Common myeloid progenitor, CD34-positive (primary cell): ENCODE data around the gene PRSS2.
"Not testable (repeated sequence)": the region's sequence is repeated elsewhere in the genome, so short reads cannot be mapped to it uniquely, and the experiment has no call there.

Experiments
- CTCF ChIA-PET: fragments of 350-600 bp; sonication (Branson Sonifier 250); formaldehyde crosslinking; loops from one replicate; lab custom pipeline; 2021; ENCODE audit warnings: antibody characterized with exemption; lab: Charles Lee
- POLR2A ChIA-PET: fragments of 350-600 bp; sonication (Branson Sonifier 250); formaldehyde crosslinking; loops from one replicate; lab custom pipeline; 2021; ENCODE audit warnings: antibody characterized with exemption; lab: Charles Lee
- DNase-seq, 3 donors: peaks; one replicate each; pipeline versions ENCODE4 v3.0.0 to v3.0.0-alpha.2; 2013
- H3K27ac ChIP-seq, 2 experiments: 1 replicate in 1 of 2; 2 replicates in 1 of 2; pipeline ENCODE4 v1.7.0; 2013; ENCODE audit warnings: inconsistent platforms in 2 of 2, low read length in 2 of 2, mild to moderate bottlenecking in 2 of 2, low read depth in 1 of 2, moderate library complexity in 1 of 2; ENCODE audit not compliant: severe bottlenecking in 2 of 2, insufficient read depth in 1 of 2, poor library complexity in 1 of 2
- H3K27me3 ChIP-seq, 5 experiments: replicated peaks in 2 of 5; 1 replicate in 3 of 5; 2 replicates in 2 of 5; pipeline versions ENCODE4 v1.6.1 to v1.7.0; 2013; ENCODE audit warnings: low read length in 4 of 5, mild to moderate bottlenecking in 2 of 5, moderate library complexity in 2 of 5, inconsistent platforms in 1 of 5; ENCODE audit not compliant: insufficient read depth in 5 of 5, control insufficient read depth in 4 of 5
- H3K36me3 ChIP-seq, 4 experiments: 1 replicate in 2 of 4; 2 replicates in 2 of 4; pipeline versions ENCODE4 v1.6.1 to v1.7.0; 2013; ENCODE audit warnings: low read length in 3 of 4, control low read depth in 1 of 4, mild to moderate bottlenecking in 1 of 4; ENCODE audit not compliant: control insufficient read depth in 4 of 4, insufficient read depth in 4 of 4
- H3K4me1 ChIP-seq, 4 experiments: 1 replicate in 3 of 4; 2 replicates in 1 of 4; pipeline versions ENCODE4 v1.6.1 to v1.7.1; 2013; ENCODE audit warnings: low read length in 3 of 4, mild to moderate bottlenecking in 3 of 4, control low read depth in 1 of 4, inconsistent platforms in 1 of 4, moderate library complexity in 1 of 4; ENCODE audit not compliant: control insufficient read depth in 4 of 4, insufficient read depth in 4 of 4; ENCODE audit errors: control extremely low read depth in 1 of 4
- H3K4me3 ChIP-seq, 7 experiments: 1 replicate in 4 of 7; 2 replicates in 3 of 7; pipeline versions ENCODE4 v1.5.1 to v1.7.0; 2013; ENCODE audit warnings: mild to moderate bottlenecking in 7 of 7, low read length in 6 of 7, moderate library complexity in 6 of 7, inconsistent platforms in 2 of 7, low read depth in 2 of 7, control low read depth in 1 of 7; ENCODE audit not compliant: insufficient read depth in 4 of 7, control insufficient read depth in 1 of 7; ENCODE audit errors: extremely low read depth in 1 of 7
- H3K9me3 ChIP-seq, 5 experiments: 1 replicate in 4 of 5; 2 replicates in 1 of 5; pipeline versions ENCODE4 v1.6.1 to v1.7.1; 2013; ENCODE audit warnings: low read length in 4 of 5, mild to moderate bottlenecking in 2 of 5, inconsistent platforms in 1 of 5, low read depth in 1 of 5, moderate library complexity in 1 of 5; ENCODE audit not compliant: control insufficient read depth in 4 of 5, insufficient read depth in 2 of 5; ENCODE audit errors: control extremely low read depth in 1 of 5
- WGBS: methylation state at CpG from one replicate; pipeline ENCODE4 v1.1.5; 2013; ENCODE audit not compliant: insufficient coverage; 5-methylcytosine and 5-hydroxymethylcytosine counted together

The PRSS2 gene

DNA sequence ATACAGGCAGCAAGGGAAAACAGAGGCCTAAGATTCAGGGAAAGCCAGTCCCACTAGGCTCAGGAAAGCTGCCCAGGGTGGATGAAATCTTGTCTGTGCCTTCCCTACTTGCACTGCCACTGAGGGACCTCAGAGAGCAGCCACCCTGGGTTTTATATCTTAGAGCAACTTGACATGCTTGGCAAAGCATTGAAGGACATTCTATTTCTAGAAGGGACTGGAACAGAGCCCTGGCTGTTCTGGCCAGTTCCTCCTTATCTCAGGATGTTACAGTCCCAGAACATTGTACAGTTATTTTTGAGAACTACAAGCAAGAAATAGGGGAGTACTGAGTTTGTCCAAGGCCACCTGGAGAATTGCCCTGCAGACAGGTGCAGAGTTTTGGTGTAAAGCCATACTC lies 28.8 kb upstream of the PRSS2 start:
- H3K36me3 ChIP-seq, H3K9me3 ChIP-seq, DNase-seq, H3K4me3 ChIP-seq, H3K27me3 ChIP-seq, POLR2A ChIA-PET, H3K27ac ChIP-seq: not testable (repeated sequence)
- H3K4me1 ChIP-seq: peaks cover 6 to 40% (median 23%) of the 10 kb centered on the region in 4 experiments
- CTCF ChIA-PET: interaction anchor here (2.6 kb wide), 1 partner anchor 29 kb away, joined by 13 read pairs; no protein-coding TSS in a partner anchor

DNA sequence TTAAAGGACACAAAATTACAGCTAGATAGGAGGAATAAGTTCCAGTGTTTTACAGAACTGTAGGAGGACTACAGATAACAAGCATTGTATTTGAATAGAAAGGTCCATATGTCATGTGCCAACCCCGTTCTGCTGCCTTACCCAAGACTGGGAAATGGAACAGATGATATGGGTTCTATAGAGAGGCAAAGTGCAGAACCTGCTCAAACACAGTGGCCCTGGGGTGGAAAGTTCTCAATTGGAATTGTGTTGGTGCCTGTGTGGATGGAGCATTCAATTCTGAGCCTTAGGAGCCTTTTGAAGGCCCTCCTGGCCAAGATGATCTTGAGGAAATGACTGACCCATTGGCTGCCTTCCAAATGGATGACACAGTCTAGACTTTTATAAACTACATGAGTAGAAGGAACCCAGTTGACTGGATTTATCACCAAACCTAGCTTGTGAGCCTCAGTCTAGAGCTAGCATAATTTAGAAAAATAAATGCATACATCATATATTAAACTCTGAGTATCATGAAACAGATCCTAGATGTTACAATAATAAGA lies 25.6 kb upstream of the PRSS2 start:
- Histone ChIP-seq H3K4me3 (no peak overlapping the region), H3K27me3 (no peaks in the 10 kb centered on the region), H3K27ac (no peak overlapping the region), H3K36me3 (no peaks in the 10 kb centered on the region), H3K4me1 (peaks cover 4 to 33% (median 21%) of the 10 kb centered on the region in 4 experiments), H3K9me3 (no peaks in the 10 kb centered on the region)
- 100% methylated on average over 1 of the region's 1 CpG for WGBS
- ChIA-PET CTCF (interaction anchor here (1.1 kb wide), 1 partner anchor 26 kb away, joined by 3 read pairs; no protein-coding TSS in a partner anchor), POLR2A (interaction anchor here (0.7 kb wide), 1 partner anchor 12 kb away, joined by 3 read pairs; no protein-coding TSS in a partner anchor)
- no peak for DNase-seq

DNA sequence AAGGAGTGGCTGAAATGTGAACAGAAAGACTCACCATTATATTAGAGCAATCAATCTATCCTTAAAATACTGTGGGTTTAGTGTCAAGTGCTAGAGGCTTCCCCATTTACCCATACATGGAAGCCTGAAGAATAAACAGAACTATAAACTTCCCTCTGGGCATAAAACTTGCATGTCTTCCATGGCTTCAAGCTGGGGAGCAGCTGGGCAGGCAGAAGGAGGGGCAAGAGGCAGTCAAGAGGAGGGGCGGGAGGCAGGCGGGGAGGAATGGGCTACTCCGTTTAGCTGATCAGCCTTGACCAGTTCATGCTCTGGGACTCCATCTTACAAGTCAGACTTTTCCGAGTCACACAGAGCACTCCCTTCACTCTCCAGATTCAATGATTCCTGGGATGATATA lies 25.0 kb upstream of the PRSS2 start:
- no peaks in the 10 kb centered on the region for H3K36me3 ChIP-seq
- H3K9me3 ChIP-seq: no peaks in the 10 kb centered on the region
- H3K4me3 ChIP-seq: no peak overlapping the region
- ChIA-PET POLR2A (interaction anchor here (0.7 kb wide), 1 partner anchor 12 kb away, joined by 3 read pairs; no protein-coding TSS in a partner anchor), CTCF (interaction anchor here (1.1 kb wide), 1 partner anchor 26 kb away, joined by 3 read pairs; no protein-coding TSS in a partner anchor)
- DNase-seq: peak in 1 of 3 donors; percentile 18
- H3K27me3 ChIP-seq: no peaks in the 10 kb centered on the region
- peaks cover 1 to 27% (median 15%) of the 10 kb centered on the region in 4 experiments for H3K4me1 ChIP-seq
- no peak overlapping the region for H3K27ac ChIP-seq
- no CpG with 5 or more reads among the region's 4 CpGs for WGBS

DNA sequence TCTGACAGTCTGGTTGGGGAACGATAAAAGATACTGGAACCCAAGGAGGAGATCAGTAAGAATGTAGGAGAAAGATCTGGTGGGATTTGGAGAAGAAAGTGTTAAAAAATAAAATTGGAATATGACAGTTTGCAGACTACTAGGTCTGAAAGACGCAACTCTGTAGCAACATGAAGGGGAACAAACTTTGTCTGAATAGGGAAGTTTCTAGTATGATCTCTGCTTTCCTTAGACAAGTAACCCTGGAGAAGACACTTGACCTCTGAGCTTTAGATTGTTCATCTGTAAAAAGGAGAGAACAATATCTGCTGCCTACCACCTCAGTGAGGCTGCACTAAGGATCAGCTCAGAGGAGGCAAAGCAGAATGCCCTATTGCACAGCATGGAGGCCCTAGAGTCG lies 24.5 kb upstream of the PRSS2 start:
- Histone ChIP-seq H3K27ac (no peak overlapping the region), H3K27me3 (no peaks in the 10 kb centered on the region), H3K36me3 (no peaks in the 10 kb centered on the region), H3K9me3 (no peaks in the 10 kb centered on the region), H3K4me3 (no peak overlapping the region), H3K4me1 (peaks cover 0 to 22% (median 13%) of the 10 kb centered on the region in 4 experiments)
- peak in 2 of 3 donors; percentile 23 to 37 for DNase-seq
- POLR2A ChIA-PET: no interaction called here
- CTCF ChIA-PET: interaction anchor here (1.0 to 1.1 kb wide), 2 partner anchors 22 to 35 kb away, joined by 3 read pairs; no protein-coding TSS in a partner anchor
- WGBS: 71% methylated on average over 3 of the region's 3 CpGs

DNA sequence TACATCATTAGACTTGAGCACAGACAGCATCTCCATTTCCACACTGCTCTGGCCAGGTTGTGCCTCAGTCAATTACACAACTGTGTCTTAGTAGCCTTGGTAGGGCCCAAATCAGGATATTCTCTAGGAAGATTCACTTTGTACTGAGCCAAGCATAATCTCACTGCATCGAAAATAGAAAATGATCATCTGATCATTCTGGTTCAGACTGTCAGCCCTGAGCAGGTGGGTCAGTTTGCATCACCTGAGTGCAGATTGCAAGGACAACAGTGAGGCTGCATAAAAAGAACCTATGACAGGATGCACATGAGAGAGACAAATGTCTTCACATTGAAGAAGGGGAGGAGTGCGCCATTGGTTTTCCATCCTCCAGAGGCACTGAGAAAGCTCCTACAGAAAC lies 22.4 kb upstream of the PRSS2 start:
- H3K36me3 ChIP-seq, DNase-seq, H3K9me3 ChIP-seq, POLR2A ChIA-PET, H3K27ac ChIP-seq, H3K27me3 ChIP-seq, H3K4me3 ChIP-seq: not testable (repeated sequence)
- CTCF ChIA-PET: interaction anchor here (1.1 to 1.8 kb wide), 2 partner anchors 24 to 27 kb away, joined by 5 to 6 read pairs; no protein-coding TSS in a partner anchor
- WGBS: 100% methylated on average over 1 of the region's 2 CpGs
- peaks cover 0 to 14% (median 10%) of the 10 kb centered on the region in 4 experiments for H3K4me1 ChIP-seq

DNA sequence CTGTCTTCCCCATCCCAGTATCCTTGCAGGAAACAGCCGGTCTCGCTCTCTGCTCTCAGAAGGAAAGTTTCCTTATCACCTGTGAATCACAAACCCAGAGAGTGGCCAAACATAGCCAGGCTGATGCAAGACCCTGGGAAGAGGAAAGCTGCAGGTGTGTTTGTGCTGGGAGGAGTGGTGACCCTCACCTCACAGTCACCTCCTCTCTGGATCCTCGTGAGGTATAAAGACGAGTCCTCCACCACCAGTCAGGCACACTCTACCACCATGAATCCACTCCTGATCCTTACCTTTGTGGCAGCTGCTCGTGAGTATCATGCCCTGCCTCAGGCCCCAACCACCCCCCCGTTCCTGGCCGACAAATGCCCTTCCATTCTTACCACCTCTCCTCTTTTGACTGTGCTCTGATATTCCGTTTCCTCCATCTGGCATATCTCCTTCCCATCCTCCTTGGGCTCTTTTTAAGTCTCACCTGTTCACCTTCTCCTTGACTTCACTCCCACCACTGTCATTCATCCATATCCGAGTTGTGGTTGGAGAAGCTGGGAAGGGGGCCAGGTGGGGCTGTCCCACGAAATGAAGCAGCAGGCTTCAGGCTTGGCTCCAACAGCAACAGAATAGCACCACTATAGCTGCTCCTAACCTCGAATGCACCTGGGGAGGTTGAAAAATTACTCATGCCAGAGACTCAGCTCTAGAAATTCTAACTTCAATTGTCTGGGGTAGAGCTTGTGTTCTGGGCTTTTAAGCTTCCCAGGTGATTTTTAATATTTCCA lies 21.4 kb upstream of the PRSS2 start, which contains the start of gene PRSS1:
Gene PRSS1 (plus strand): TSS at position 255 of the 776 bp plus-strand sequence. CDS start 13 bp downstream, at position 268.
- ChIA-PET POLR2A (no interaction called here), CTCF (interaction anchor here (1.0 to 2.2 kb wide), 7 partner anchors 9 to 35 kb away, joined by 3 to 9 read pairs (median 5); no protein-coding TSS in a partner anchor)
- H3K4me3 ChIP-seq: no peak within 1 kb of the TSS
- H3K27ac ChIP-seq: no peak within 1 kb of the TSS
- DNase-seq: no peak
- no peaks in the 10 kb centered on the region for H3K36me3 ChIP-seq
- H3K4me1 ChIP-seq: peaks cover 0 to 14% (median 10%) of the 10 kb centered on the region in 4 experiments
- no peaks in the 10 kb centered on the region for H3K27me3 ChIP-seq
- 97% methylated on average over 5 of the region's 11 CpGs for WGBS
- no peaks in the 10 kb centered on the region for H3K9me3 ChIP-seq
